Natural killer cell treated with Interleukin-12 subunit alpha and Interleukin-12 subunit beta and Interleukin-15 and Interleukin-18, amount 100 ng/mL, for 72 hours (primary cell): Measurements from ENCODE around the gene GINS1. TPM values are rescaled to one million over a fixed set of nuclear protein-coding genes. Genes with fewer than 3 reads are reported as not detected.
A peak's percentile ranks its signal among the peaks of the same experiment; 100 is the strongest.

ENCODE experiments used
- ATAC-seq, 2 donors: fragments of 150-1000 bp; cut with Tn5 transposase in 1 of 2; sonication (Bioruptor Pico), chemical (Tn5 transposase) in 1 of 2; 2 replicates each; pipeline ENCODE4 v1.10.0; 2021
- DNase-seq: peaks from one replicate; pipeline ENCODE4 v3.0.0; 2022; ENCODE audit warnings: low spot score
- H3K27ac Mint-ChIP-seq, 2 donors: 1 replicate in 1 of 2; 2 replicates in 1 of 2; pipeline ENCODE4 v1.8.0; 2022; ENCODE audit warnings: mixed read lengths in 2 of 2, mild to moderate bottlenecking in 1 of 2, moderate library complexity in 1 of 2
- H3K27me3 Mint-ChIP-seq, 2 donors: 1 replicate in 1 of 2; 2 replicates in 1 of 2; pipeline ENCODE4 v1.8.0; 2022; ENCODE audit warnings: mixed read lengths in 2 of 2
- H3K36me3 Mint-ChIP-seq: one replicate; pipeline ENCODE4 v1.8.0; 2022; ENCODE audit warnings: mixed read lengths
- H3K4me1 Mint-ChIP-seq, 2 donors: 1 replicate in 1 of 2; 2 replicates in 1 of 2; pipeline ENCODE4 v1.8.0; 2022; ENCODE audit warnings: low read depth in 2 of 2, mixed read lengths in 2 of 2, mild to moderate bottlenecking in 1 of 2
- H3K4me3 Mint-ChIP-seq: one replicate; pipeline ENCODE4 v1.8.0; 2022; ENCODE audit warnings: mixed read lengths
- H3K9me3 Mint-ChIP-seq: 2 replicates; pipeline ENCODE4 v1.8.0; 2022; ENCODE audit warnings: mixed read lengths
- total RNA-seq, 2 donors: library from RNA; stranded (reverse); gene quantifications; one replicate each; pipeline ENCODE4 v1.2.3, GENCODE V29; 2022

The GINS1 gene
- total RNA-seq, 2 donors from 2014 or later = 17.6 to 36.7 TPM

- Mint-ChIP-seq H3K4me1 (peaks cover 27 to 39% of the 10 kb centered on the region in 2 donors), H3K27me3 (no peaks in the 10 kb centered on the region)
These were observed 29.1 kb upstream of the GINS1 start for GRCh38 chr20:25378189-25378883.

GRCh38 chr20:25378884-25379733 is 28.4 kb upstream of the GINS1 start:
- ATAC-seq (no peak), DNase-seq (no peak)
- H3K36me3 Mint-ChIP-seq = no peaks in the 10 kb centered on the region
- H3K27me3 Mint-ChIP-seq = no peaks in the 10 kb centered on the region
- H3K4me3 Mint-ChIP-seq = no peak overlapping the region
- H3K27ac Mint-ChIP-seq = no peak overlapping the region
- peaks cover 27 to 37% of the 10 kb centered on the region in 2 donors for H3K4me1 Mint-ChIP-seq
- no peaks in the 10 kb centered on the region for H3K9me3 Mint-ChIP-seq

More at GRCh38 chr20:25378189-25378883, 29.1 kb upstream of the GINS1 start:
- DNase-seq (no peak), ATAC-seq (no peak)
- no peak overlapping the region for H3K27ac Mint-ChIP-seq
- no peaks in the 10 kb centered on the region for H3K36me3 Mint-ChIP-seq
- H3K4me3 Mint-ChIP-seq = no peak overlapping the region
- H3K9me3 Mint-ChIP-seq = no peaks in the 10 kb centered on the region

GRCh38 chr20:25380945-25381614 is 26.4 kb upstream of the GINS1 start:
- Mint-ChIP-seq H3K36me3 (no peaks in the 10 kb centered on the region), H3K9me3 (no peaks in the 10 kb centered on the region), H3K4me3 (no peak overlapping the region), H3K4me1 (peaks cover 27 to 28% of the 10 kb centered on the region in 2 donors), H3K27me3 (no peaks in the 10 kb centered on the region), H3K27ac (no peak overlapping the region)
- no peak for ATAC-seq
- DNase-seq = no peak

- Mint-ChIP-seq H3K27ac (no peak overlapping the region), H3K36me3 (no peaks in the 10 kb centered on the region), H3K4me1 (peaks cover 27 to 28% of the 10 kb centered on the region in 2 donors), H3K27me3 (no peaks in the 10 kb centered on the region), H3K4me3 (no peak overlapping the region), H3K9me3 (no peaks in the 10 kb centered on the region)
- DNase-seq (no peak), ATAC-seq (no peak)
These were observed 24.6 kb upstream of the GINS1 start for GRCh38 chr20:25382704-25383370.

- Mint-ChIP-seq H3K27ac (peak overlapping the region; percentile 45 to 59), H3K36me3 (no peaks in the 10 kb centered on the region), H3K27me3 (no peaks in the 10 kb centered on the region), H3K4me3 (peak overlapping the region; percentile 84), H3K4me1 (peaks cover 7 to 8% of the 10 kb centered on the region in 2 donors), H3K9me3 (no peaks in the 10 kb centered on the region)
- ATAC-seq (no peak), DNase-seq (no peak)
These were observed 18.0 kb upstream of the GINS1 start for GRCh38 chr20:25389401-25389857.

GRCh38 chr20:25389858-25390537 is 17.5 kb upstream of the GINS1 start:
- no peaks in the 10 kb centered on the region for H3K27me3 Mint-ChIP-seq
- H3K36me3 Mint-ChIP-seq = no peaks in the 10 kb centered on the region
- DNase-seq = peak; percentile 65
- peak overlapping the region; percentile 45 to 59 for H3K27ac Mint-ChIP-seq
- H3K9me3 Mint-ChIP-seq = no peaks in the 10 kb centered on the region
- peak overlapping the region; percentile 84 for H3K4me3 Mint-ChIP-seq
- peaks cover 7 to 8% of the 10 kb centered on the region in 2 donors for H3K4me1 Mint-ChIP-seq
- peak; percentile 42 to 56 for ATAC-seq

GRCh38 chr20:25390538-25391528 is 16.6 kb upstream of the GINS1 start, which contains the start of gene ABHD12:
ABHD12 (minus strand) TSS chr20:25390835; CDS start chr20:25390703, 132 bp downstream.
- DNase-seq = peak; percentile 98
- Mint-ChIP-seq H3K4me1 (peaks cover 7 to 8% of the 10 kb centered on the region in 2 donors), H3K27ac (peak within 1 kb of the TSS; percentile 76 to 78), H3K27me3 (no peaks in the 10 kb centered on the region), H3K9me3 (no peaks in the 10 kb centered on the region), H3K4me3 (peak within 1 kb of the TSS; percentile 84), H3K36me3 (no peaks in the 10 kb centered on the region)
- peak; percentile 97 to 98 for ATAC-seq

DNA sequence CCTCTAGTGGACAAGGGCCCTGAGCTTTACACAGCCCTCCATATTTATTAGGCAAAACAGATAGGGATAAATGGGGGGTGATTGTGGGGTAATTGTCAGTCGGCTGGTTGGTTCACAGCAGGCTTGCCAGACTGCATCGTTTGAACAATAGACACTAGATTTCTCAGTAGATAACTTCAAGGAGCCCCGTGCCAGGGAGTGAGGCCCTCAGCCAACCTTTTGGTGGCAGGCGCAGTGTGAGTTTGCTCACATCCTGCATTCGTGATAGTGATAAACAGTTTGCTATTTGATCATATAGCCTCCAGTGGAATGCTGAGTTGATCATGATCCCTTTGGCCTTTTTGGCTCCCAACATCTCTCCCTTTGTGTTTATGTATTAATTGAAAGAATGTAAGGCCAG is 13.2 kb upstream of the GINS1 start:
- no peaks in the 10 kb centered on the region for H3K9me3 Mint-ChIP-seq
- H3K4me1 Mint-ChIP-seq = peaks cover 5 to 6% of the 10 kb centered on the region in 2 donors
- H3K4me3 Mint-ChIP-seq = no peak overlapping the region
- no peaks in the 10 kb centered on the region for H3K36me3 Mint-ChIP-seq
- H3K27ac Mint-ChIP-seq = no peak overlapping the region
- DNase-seq = no peak
- H3K27me3 Mint-ChIP-seq = peaks cover 0 to 2% of the 10 kb centered on the region in 2 donors
- no peak for ATAC-seq

DNA sequence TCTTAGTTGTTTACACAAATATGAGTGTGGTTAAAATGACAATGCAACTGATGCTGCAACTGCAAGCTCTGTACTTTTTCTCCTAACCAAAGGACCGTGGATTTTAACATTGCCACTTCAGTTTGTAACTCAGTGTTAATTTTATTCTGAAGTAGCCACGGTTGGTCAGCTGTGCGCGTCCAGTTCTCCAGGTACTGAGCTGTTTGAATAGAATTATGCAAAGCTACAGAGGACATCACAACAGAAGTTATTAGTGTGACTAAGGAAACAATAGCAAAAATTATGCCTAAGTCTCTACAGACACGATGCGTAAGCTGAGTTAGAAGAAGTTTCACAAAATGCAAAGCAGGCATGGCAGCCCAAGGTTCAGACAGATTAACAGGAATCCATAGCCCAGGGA is 12.5 kb upstream of the GINS1 start:
- H3K36me3 Mint-ChIP-seq = no peaks in the 10 kb centered on the region
- H3K27me3 Mint-ChIP-seq = peaks cover 0 to 3% of the 10 kb centered on the region in 2 donors

DNA sequence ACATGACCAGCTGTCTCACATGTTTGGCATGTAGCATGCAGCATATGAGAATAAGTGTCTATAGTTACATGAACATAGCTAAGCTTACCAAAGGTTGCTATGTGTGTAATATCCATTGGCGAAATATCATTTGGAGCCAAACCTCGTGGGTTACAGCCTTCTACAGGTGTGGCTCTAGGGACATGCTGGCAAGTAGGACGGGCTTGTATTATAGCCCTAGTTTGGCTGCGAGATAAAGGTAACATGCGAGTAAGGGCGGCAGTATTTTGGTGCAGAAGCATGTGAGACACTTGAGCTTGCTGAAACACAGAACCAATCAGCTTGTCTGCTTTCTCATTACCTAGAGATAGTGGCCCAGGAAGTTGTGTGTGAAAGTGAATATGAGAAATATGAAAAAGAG is 10.4 kb upstream of the GINS1 start:
- H3K4me1 Mint-ChIP-seq = no peaks in the 10 kb centered on the region
- DNase-seq (no peak), ATAC-seq (no peak)
- H3K27me3 Mint-ChIP-seq = peaks cover 0 to 5% of the 10 kb centered on the region in 2 donors
- H3K27ac Mint-ChIP-seq = no peak overlapping the region
- H3K4me3 Mint-ChIP-seq = no peak overlapping the region
- no peaks in the 10 kb centered on the region for H3K36me3 Mint-ChIP-seq
- H3K9me3 Mint-ChIP-seq = no peaks in the 10 kb centered on the region

More for the DNA sequence above, 12.5 kb upstream of the GINS1 start:
- ATAC-seq (no peak), DNase-seq (no peak)
- H3K27ac Mint-ChIP-seq = no peak overlapping the region
- H3K4me3 Mint-ChIP-seq = no peak overlapping the region
- no peaks in the 10 kb centered on the region for H3K9me3 Mint-ChIP-seq
- peaks cover 0 to 3% of the 10 kb centered on the region in 2 donors for H3K4me1 Mint-ChIP-seq

DNA sequence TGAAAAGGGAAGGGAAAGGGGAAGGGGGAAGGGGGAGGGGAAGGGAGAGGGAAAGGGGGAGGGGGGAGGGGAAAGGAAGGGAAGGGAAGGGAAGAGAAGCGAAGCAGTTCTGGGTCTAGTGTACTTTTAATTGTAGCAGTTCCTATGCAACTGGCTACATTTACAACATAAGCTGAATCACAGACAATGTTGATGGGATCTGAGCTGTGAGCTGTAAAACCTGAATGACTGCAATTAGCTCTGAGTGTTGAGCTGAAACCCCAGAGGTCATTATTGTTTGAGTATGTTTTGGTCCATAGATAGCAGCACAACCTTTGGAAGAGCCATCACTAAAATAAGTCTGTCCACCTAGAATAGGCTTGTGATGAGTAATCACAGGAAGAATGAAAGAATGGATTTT is 9.7 kb upstream of the GINS1 start:
- Mint-ChIP-seq H3K9me3 (peaks cover 4% of the 10 kb centered on the region), H3K4me1 (no peaks in the 10 kb centered on the region), H3K36me3 (peaks cover 5% of the 10 kb centered on the region), H3K4me3 (no peak overlapping the region), H3K27me3 (peaks cover 0 to 5% of the 10 kb centered on the region in 2 donors), H3K27ac (no peak overlapping the region)
- ATAC-seq = no peak
- no peak for DNase-seq
